Myocyte (in vitro differentiated cells): ENCODE data around the gene TET2. TPM values are rescaled to one million over a fixed set of nuclear protein-coding genes. Genes with fewer than 3 reads are reported as not detected.

Experiments
- DNase-seq: peaks from one replicate; pipeline ENCODE4 v3.0.0-alpha.2; 2012; ENCODE audit warnings: low read depth
- total RNA-seq: library from RNA; depleted of rRNA; stranded (reverse); fragments of >200 nt; gene quantifications from 2 replicates; pipeline ENCODE4 v1.2.3, GENCODE V29; 2014

TET2 gene
- total RNA-seq, 1 donor from 2014 or later = 18.6 TPM

- peak; percentile 31 for DNase-seq
Measured at GRCh38 chr4:105140684-105141490, 5.8 kb upstream of the TET2 start.

GRCh38 chr4:105145156-105145902, 1.3 kb upstream of the TET2 start:
- peak; percentile 3 for DNase-seq

- no peak for DNase-seq
Measured at GRCh38 chr4:105145903-105146275, 787 bp upstream of the TET2 start.

GRCh38 chr4:105147016-105147552, 408 bp downstream of the TET2 start:
- DNase-seq = no peak

- peak; percentile 56 for DNase-seq
Measured at GRCh38 chr4:105147553-105148161, 981 bp downstream of the TET2 start.

GRCh38 chr4:105148356-105148755, 1.7 kb downstream of the TET2 start:
- DNase-seq = peak; percentile 3

- DNase-seq = no peak
Measured at GRCh38 chr4:105148776-105149175, 2.1 kb downstream of the TET2 start.

GRCh38 chr4:105149771-105150170, 3.1 kb downstream of the TET2 start:
- DNase-seq = peak; percentile 8

- peak; percentile 56 for DNase-seq
Measured at GRCh38 chr4:105150503-105150902, 3.8 kb downstream of the TET2 start.

- no peak for DNase-seq
Measured at GRCh38 chr4:105153749-105154148, 7.1 kb downstream of the TET2 start.

GRCh38 chr4:105154576-105154975, 7.9 kb downstream of the TET2 start:
- no peak for DNase-seq

- DNase-seq = no peak
Measured at GRCh38 chr4:105155426-105155825, 8.8 kb downstream of the TET2 start.

GRCh38 chr4:105158837-105159236, 12.2 kb downstream of the TET2 start:
- peak; percentile 36 for DNase-seq

GRCh38 chr4:105162123-105162796, 15.6 kb downstream of the TET2 start:
- no peak for DNase-seq

- DNase-seq = no peak
Measured at GRCh38 chr4:105164548-105164947, 17.9 kb downstream of the TET2 start.

GRCh38 chr4:105166066-105166465, 19.4 kb downstream of the TET2 start:
- no peak for DNase-seq

GRCh38 chr4:105170711-105171110, 24.0 kb downstream of the TET2 start:
- no peak for DNase-seq

GRCh38 chr4:105171912-105172311, 25.2 kb downstream of the TET2 start:
- DNase-seq = no peak

GRCh38 chr4:105174098-105174497, 27.4 kb downstream of the TET2 start:
- no peak for DNase-seq

GRCh38 chr4:105179539-105180401, 33.1 kb downstream of the TET2 start:
- peak; percentile 89 for DNase-seq
